Renal pelvis (tissue), 4 donors: ENCODE measurements around the gene DLGAP1. TPM values are rescaled to one million over a fixed set of nuclear protein-coding genes. Genes with fewer than 3 reads are reported as not detected.
A peak's percentile ranks its signal among the peaks of the same experiment; 100 is the strongest.

Source experiments
- DNase-seq: peaks from one replicate; pipeline ENCODE4 v3.0.0-alpha.2; 2013
- polyA plus RNA-seq, 3 donors: library from polyadenylated mRNA; unstranded; fragments of 120-200 nt; gene quantifications; one replicate each; pipeline ENCODE4 v1.2.1, GENCODE V29; 2013; ENCODE audit not compliant: insufficient read length in 3 of 3

The DLGAP1 gene
- polyA plus RNA-seq, 3 donors: 4.7 to 5.1 (median 5.0) TPM

- no peak for DNase-seq
These were observed 1004.3 kb downstream of the DLGAP1 start for GRCh38 chr18:3450799-3451182.

- peak; percentile 81 for DNase-seq
These were observed 1004.9 kb downstream of the DLGAP1 start, which contains the start of gene TGIF1 for GRCh38 chr18:3450012-3450798. TGIF1 (plus strand) TSS chr18:3450172; CDS start chr18:3450490, 318 bp downstream.

GRCh38 chr18:3449512-3450011, 1005.5 kb downstream of the DLGAP1 start:
- DNase-seq: peak; percentile 78

GRCh38 chr18:3448838-3449511, 1006.1 kb downstream of the DLGAP1 start:
- DNase-seq: peak; percentile 74

- DNase-seq: peak; percentile 97
These were observed 1006.9 kb downstream of the DLGAP1 start for GRCh38 chr18:3447895-3448837.

- peak; percentile 78 for DNase-seq
These were observed 1007.8 kb downstream of the DLGAP1 start for GRCh38 chr18:3447068-3447894.
